GM21515 (cell line): ENCODE results near the gene SLC6A2.
"Not testable (repeated sequence)": the region's sequence is repeated elsewhere in the genome, so short reads cannot be mapped to it uniquely, and the experiment has no call there.

Experiments
- ATAC-seq: cut with Tn5 transposase; IDR thresholded peaks from one replicate; pipeline ENCODE4 v1.9.1; 2021; ENCODE audit not compliant: unreplicated experiment

Gene SLC6A2

GRCh38 chr16:55655897-55656681 is at the start of gene SLC6A2:
Gene SLC6A2 (plus strand): TSS chr16:55655988. CDS start chr16:55656695, 707 bp downstream.
- no peak for ATAC-seq

GRCh38 chr16:55613613-55614335 is 42.0 kb upstream of the SLC6A2 start:
- no peak for ATAC-seq

DNA sequence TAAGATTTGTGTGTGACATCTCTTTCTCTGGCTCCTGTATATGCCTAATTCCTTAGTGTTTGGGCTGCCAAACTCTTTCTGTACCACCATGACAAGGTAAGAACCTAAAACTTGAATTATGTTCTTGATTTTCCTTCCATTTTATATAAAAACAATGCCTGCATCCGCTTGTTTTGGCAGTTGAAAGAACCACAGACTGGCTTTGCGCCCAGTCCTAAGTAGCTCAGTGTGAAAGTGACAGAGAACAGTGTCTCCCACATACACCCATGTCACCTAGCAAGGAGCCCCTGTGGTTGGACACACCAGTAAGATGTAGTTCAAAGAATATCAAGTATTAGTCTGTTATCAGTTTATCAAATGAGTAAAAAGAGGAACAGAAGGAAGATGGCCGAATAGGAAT is 40.7 kb upstream of the SLC6A2 start:
- ATAC-seq = no peak

GRCh38 chr16:55615670-55616069 is 40.1 kb upstream of the SLC6A2 start:
- not testable (repeated sequence) for ATAC-seq

DNA sequence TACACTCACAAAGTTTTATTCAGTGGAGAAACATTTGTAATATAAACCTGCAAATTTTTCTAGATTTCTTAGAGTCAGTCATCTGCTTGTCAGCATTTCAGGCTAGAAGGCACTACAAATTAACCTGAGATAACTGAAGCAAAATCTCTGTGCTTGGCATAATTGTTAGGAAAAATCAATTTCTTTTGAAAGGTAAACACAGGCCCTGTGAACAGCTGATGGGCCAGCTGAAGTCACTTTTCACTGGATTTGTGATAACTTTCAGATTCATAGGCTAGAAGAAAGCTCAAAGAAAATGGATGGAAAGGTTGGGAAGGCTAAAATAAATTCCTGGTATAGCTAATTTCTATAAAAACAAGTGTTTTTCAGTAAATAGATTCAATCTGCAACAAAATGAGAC is 34.0 kb upstream of the SLC6A2 start:
- no peak for ATAC-seq

DNA sequence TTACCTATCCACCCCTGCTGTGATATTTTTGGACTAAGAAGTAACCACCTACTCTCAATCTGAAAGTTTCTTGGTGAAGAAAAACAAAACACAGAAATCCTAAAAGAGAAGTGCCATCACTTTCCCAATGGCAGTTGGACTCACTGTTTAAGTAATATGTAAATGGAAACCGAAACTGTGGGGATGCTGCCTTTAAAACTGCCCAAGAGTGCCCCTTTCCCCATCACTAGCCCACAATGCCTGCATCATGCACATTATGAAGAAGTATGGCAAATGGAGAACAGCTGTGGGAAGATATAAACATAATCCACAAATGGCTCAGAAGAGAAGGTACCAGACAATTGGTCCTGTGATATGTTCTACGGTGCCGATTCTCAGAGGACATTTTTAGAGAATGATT is 33.5 kb upstream of the SLC6A2 start:
- no peak for ATAC-seq

GRCh38 chr16:55622930-55623561 is 32.7 kb upstream of the SLC6A2 start:
- no peak for ATAC-seq

DNA sequence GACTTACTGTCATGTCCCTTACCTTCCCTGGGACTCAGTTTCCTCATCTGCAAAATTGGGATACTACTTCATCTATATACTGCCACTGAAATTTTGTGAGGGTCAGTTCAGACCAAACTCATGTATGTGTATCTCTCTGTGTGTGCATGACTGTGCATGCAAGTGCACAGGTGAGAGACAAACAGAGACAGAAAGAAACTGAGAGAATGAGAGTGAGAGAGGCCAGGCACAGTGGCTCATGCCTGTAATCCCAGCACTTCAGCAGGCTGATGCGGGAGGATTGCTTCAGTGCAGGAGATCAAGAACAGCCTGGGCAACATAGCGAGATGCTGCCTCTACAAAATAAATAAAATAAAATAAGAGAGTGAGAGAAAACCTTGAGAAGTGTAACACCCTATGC is 32.1 kb upstream of the SLC6A2 start:
- ATAC-seq = no peak

- ATAC-seq = no peak
These were observed 31.1 kb upstream of the SLC6A2 start for GRCh38 chr16:55624696-55625095.

DNA sequence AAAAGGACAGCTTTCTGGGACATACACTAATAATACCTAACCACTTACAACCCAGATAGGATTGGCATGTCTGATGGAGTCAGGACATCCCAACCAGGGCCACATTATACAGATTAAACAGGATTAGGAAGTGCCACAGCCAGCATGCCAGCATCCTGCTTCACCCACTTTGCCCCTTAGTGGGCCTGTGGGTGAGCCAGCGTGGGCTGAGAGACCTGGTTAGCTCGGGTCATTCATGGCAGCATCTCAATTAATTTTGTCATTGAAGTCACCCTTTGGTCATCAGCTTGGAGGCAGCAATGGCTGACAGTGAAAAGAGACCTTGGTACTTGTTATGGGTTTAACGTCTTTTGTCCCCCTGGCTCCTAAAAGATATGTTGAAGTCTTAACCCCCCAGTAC is 29.9 kb upstream of the SLC6A2 start:
- no peak for ATAC-seq

DNA sequence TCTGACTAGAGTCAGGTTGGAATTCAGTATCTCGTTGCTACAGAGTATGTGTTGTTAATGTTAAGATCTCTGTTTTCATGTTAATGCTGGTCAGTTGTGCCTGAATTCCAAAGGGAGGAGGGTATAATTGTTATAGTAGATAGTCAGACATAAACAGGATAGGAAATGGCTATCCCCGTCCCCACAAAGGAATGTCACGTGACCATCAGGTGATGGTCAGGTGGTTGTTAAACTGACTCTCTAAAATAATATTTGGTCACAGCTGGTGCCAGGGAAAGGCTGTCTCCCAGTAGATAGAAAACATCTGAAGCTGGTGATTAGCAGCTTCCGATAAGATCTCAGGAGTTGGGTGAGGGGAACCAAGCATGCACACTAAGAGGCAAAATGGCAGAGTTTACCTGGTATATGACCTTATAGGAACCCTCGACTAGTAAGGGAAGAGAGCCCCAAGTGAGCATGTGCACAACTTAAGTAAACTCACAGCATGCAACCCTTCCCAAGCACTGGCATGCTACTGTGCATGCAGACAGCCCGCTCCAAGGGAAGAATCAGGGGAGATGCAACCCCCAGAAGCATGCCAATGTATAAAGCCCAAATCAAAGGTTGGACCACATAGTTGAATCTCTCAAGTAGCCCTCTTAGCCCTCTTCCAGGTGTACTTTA is 27.4 kb upstream of the SLC6A2 start:
- no peak for ATAC-seq

DNA sequence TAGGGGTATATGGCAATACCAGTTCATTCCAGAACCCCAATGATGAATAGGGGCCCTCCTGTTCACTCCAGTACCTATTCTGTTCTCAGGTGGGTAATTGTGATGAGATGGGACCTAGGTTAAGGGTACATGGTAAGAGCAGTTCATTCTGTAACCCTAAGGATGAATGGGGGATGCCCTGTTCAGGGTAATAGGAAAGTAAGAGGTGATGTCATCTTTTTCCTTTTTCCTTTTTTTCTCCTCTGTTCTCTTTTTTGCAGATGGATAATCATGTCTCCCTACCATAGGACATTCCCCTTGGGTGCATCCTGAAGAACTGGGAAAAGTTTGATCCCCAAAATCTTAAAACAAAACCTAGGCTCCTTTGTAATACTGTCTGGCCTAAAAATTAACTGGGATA is 25.0 kb upstream of the SLC6A2 start:
- ATAC-seq = no peak

DNA sequence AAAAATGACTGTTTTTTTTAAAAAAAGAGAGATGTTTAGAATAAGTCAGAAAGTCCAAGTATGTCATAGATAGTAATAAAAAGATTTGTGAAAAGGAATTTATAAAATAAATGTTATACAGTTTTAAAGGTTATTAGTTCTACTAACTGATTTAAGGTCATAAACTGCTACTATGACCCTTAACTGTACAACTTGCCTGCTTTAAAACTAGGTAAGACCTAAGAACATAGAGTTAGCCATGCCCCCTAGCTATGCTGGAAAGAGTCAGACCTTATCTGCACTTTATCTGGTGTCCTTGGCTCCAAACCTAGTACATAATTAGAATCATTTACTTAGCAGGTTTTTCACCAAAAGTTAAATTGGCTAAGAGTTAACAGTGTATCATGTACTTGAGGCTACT is 23.5 kb upstream of the SLC6A2 start:
- ATAC-seq = no peak

DNA sequence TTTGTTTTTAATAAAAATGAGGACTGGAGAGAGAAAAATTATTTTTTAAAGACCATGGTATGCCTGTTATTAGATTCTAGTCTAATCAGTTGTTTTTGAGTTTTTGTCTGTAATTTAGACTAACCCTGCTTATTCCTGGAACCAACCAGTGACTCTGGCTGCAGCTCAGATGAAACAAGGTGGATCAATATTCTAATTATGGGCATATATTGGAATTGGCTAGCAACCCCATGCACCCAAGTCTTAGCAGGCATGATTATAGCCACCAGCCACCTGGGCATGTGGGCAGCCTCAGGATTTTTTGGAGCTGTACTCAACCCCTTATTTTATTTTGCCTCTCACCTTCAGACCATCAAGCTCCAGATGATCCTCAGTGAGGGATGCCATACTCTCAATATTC is 21.6 kb upstream of the SLC6A2 start:
- ATAC-seq = no peak

- no peak for ATAC-seq
These were observed 17.5 kb upstream of the SLC6A2 start for GRCh38 chr16:55638256-55638655.

GRCh38 chr16:55640701-55641327 is 15.0 kb upstream of the SLC6A2 start:
- no peak for ATAC-seq

DNA sequence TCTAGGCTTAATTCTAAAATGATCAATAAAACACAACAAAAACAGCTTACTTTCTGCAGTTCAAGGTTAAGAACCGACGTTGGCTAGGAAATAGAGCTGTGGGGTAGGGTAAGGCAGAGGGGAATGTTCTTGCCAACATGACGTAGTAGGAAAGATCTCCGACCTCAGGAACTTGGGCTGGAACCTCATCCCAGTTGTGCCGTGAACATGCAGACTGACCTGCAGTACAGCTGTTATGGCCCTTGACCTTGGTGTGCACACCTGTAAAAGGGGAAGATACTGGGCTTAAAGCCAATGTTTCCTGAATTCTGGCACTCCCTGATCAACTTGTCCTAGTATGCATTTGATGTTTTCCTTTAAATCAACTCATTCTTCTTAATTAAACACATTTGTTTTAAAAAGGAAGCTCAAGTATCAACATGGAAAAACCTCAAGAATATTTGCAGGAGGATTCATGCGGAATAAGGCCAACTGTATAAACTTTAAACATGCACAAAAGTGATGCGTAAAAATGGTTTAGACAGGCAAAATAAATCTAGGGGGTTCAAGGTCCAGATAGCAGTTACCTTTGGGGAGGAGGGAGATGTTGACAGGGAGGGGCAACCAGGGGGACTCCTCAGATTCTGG is 14.2 kb upstream of the SLC6A2 start:
- no peak for ATAC-seq

- ATAC-seq = no peak
These were observed 13.2 kb upstream of the SLC6A2 start for GRCh38 chr16:55642611-55643010.

- ATAC-seq = no peak
These were observed 12.4 kb upstream of the SLC6A2 start for GRCh38 chr16:55643161-55643970.

DNA sequence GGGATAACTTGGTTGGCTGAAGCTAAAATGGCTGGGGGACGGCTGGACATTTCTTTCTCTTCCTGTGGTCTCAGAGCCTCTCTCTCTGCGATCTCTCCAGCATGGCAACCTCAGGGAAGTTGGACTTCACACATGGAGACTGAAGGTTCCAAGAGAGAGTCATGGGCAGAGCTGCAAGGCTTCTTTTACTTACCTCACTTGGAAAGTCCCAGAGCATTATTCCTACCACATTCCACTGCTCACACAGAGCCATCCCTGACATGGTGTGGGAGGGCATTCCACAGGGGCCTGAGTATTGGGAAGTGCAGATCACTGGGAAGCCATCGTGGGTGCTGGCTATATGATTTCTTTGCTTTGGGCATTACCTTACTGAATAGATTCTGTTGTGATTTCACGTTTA is 9.8 kb upstream of the SLC6A2 start:
- no peak for ATAC-seq
